ENCODE results near the gene ST14.

GRCh38 chr11:130167146-130167545, 7.6 kb downstream of the ST14 start:
- no peak for TF ChIP-seq CTCF (IDR thresholded peaks at IDR 0.05)
- TF ChIP-seq SIN3A (IDR thresholded peaks at IDR 0.05; ENCODE audit: borderline replicate concordance, insufficient read depth, low read depth, low read length) = no peak
